Natural killer cell (primary cell): ENCODE results near the gene RIPPLY2. TPM values are rescaled to one million over a fixed set of nuclear protein-coding genes. Genes with fewer than 3 reads are reported as not detected.

Experiments used
- ATAC-seq, 3 donors: fragments of 150-1000 bp in 2 of 3; fragments of 200-7000 bp in 1 of 3; cut with Tn5 transposase; 1 replicate in 1 of 3; 2 replicates in 2 of 3; pipeline ENCODE4 v1.10.0; 2021; ENCODE audit warnings: mild to moderate bottlenecking in 2 of 3, moderate library complexity in 2 of 3
- DNase-seq, 2 donors: peaks; one replicate each; pipeline versions ENCODE4 v3.0.0 to v3.0.0-alpha.2; 2013 to 2021; ENCODE audit warnings: mixed read lengths in 1 of 2
- H3K27ac ChIP-seq: one replicate; pipeline ENCODE4 v1.5.1; 2013; ENCODE audit warnings: mild to moderate bottlenecking, low read length
- H3K27me3 ChIP-seq: one replicate; pipeline ENCODE4 v1.6.1; 2013; ENCODE audit warnings: low read length; ENCODE audit not compliant: control insufficient read depth, insufficient read depth
- H3K36me3 ChIP-seq: one replicate; pipeline ENCODE4 v1.6.1; 2013; ENCODE audit warnings: low read length; ENCODE audit not compliant: control insufficient read depth, insufficient read depth
- H3K4me1 ChIP-seq: one replicate; pipeline ENCODE4 v1.6.1; 2013; ENCODE audit warnings: low read length; ENCODE audit not compliant: control insufficient read depth, insufficient read depth
- H3K4me3 ChIP-seq: one replicate; pipeline ENCODE4 v1.5.1; 2013; ENCODE audit warnings: low read length
- H3K9me3 ChIP-seq: one replicate; pipeline ENCODE4 v1.6.1; 2013; ENCODE audit warnings: low read length; ENCODE audit not compliant: control insufficient read depth, insufficient read depth
- H3K27ac Mint-ChIP-seq, 2 donors: one replicate each; pipeline ENCODE4 v1.8.0; 2022; ENCODE audit warnings: mild to moderate bottlenecking in 2 of 2, mixed read lengths in 2 of 2, moderate library complexity in 1 of 2
- H3K27me3 Mint-ChIP-seq, 2 donors: one replicate each; pipeline ENCODE4 v1.8.0; 2022; ENCODE audit warnings: low read depth in 2 of 2, mixed read lengths in 2 of 2
- H3K36me3 Mint-ChIP-seq: one replicate; pipeline ENCODE4 v1.8.0; 2022; ENCODE audit warnings: mixed read lengths
- H3K4me1 Mint-ChIP-seq, 2 donors: one replicate each; pipeline ENCODE4 v1.8.0; 2022; ENCODE audit warnings: mixed read lengths in 2 of 2
- H3K4me3 Mint-ChIP-seq: one replicate; pipeline ENCODE4 v1.8.0; 2022; ENCODE audit warnings: mild to moderate bottlenecking, moderate library complexity, mixed read lengths
- H3K9me3 Mint-ChIP-seq, 2 donors: one replicate each; pipeline ENCODE4 v1.8.0; 2022; ENCODE audit warnings: mixed read lengths in 2 of 2
- CTCF ChIP-seq: fragments of 200-600 bp; IDR thresholded peaks from one replicate; pipeline ENCODE4 v1.8.0; 2022; ENCODE audit warnings: antibody characterized with exemption
- WGBS: methylation state at CpG from one replicate; pipeline ENCODE4 v1.1.7; 2013; ENCODE audit warnings: missing lambda C conversion rate; ENCODE audit not compliant: insufficient coverage; 5-methylcytosine and 5-hydroxymethylcytosine counted together
- intact Hi-C: fragments of 100-400 bp; cut with micrococcal nuclease; formaldehyde crosslinking; loops from one replicate; pipeline ENCODE4 v1.14.2; 2022
- total RNA-seq, 4 donors: library from RNA; stranded (reverse); fragments of 120-200 nt in 1 of 4; gene quantifications; one replicate each; pipeline versions ENCODE4 v1.2.3 to v1.2.4, GENCODE V29; 2013 to 2022

RIPPLY2 gene
- total RNA-seq, 3 donors from 2014 or later (not counting 1 experiment from before 2014, with no cell fraction given), result not detected

- Mint-ChIP-seq H3K9me3 (no peaks in the 10 kb centered on the region), H3K4me1 (peaks cover 10 to 12% of the 10 kb centered on the region in 2 donors), H3K4me3 (no peak overlapping the region), H3K36me3 (peaks cover 6% of the 10 kb centered on the region), H3K27ac (no peak overlapping the region), H3K27me3 (peaks cover 46 to 58% of the 10 kb centered on the region in 2 donors)
- TF ChIP-seq CTCF, result no peak
- Histone ChIP-seq H3K36me3 (no peaks in the 10 kb centered on the region), H3K27ac (no peak overlapping the region), H3K27me3 (peaks cover 50% of the 10 kb centered on the region), H3K4me3 (no peak overlapping the region), H3K9me3 (no peaks in the 10 kb centered on the region), H3K4me1 (peaks cover 16% of the 10 kb centered on the region)
- DNase-seq (no peak), ATAC-seq (no peak)
- 65% methylated on average over 4 of the region's 5 CpGs for WGBS
- intact Hi-C loops, result loop anchor here (5.0 kb wide), 1 partner anchor 373 kb away; the partner anchor contains the start of gene CEP162
These were observed 1.6 kb downstream of the RIPPLY2 start for GRCh38 chr6:83854766-83855165.

- peak within 1 kb of the TSS; percentile 98 for H3K4me3 Mint-ChIP-seq
These were observed 6.5 kb downstream of the RIPPLY2 start, which contains the start of gene CYB5R4 for GRCh38 chr6:83859410-83860358. TSS of gene CYB5R4 (plus strand) at chr6:83859689. CDS start at chr6:83859783, 94 bp downstream.

GRCh38 chr6:83860359-83860755 is 7.2 kb downstream of the RIPPLY2 start:
- Mint-ChIP-seq H3K9me3 (no peaks in the 10 kb centered on the region), H3K36me3 (no peaks in the 10 kb centered on the region), H3K4me1 (peaks cover 32 to 47% of the 10 kb centered on the region in 2 donors), H3K27me3 (peaks cover 10 to 18% of the 10 kb centered on the region in 2 donors), H3K27ac (peak overlapping the region; percentile 90 to 93), H3K4me3 (peak overlapping the region; percentile 98)
- no peak for ATAC-seq
- Histone ChIP-seq H3K36me3 (peaks cover 14% of the 10 kb centered on the region), H3K4me1 (peaks cover 13% of the 10 kb centered on the region), H3K4me3 (peak overlapping the region; percentile 88), H3K27me3 (peaks cover 5% of the 10 kb centered on the region), H3K27ac (peak overlapping the region; percentile 84), H3K9me3 (no peaks in the 10 kb centered on the region)
- intact Hi-C loops, result no loop called here
- DNase-seq, result no peak
- no peak for TF ChIP-seq CTCF
- no CpG with 5 or more reads among the region's 7 CpGs for WGBS

More at GRCh38 chr6:83859410-83860358, 6.5 kb downstream of the RIPPLY2 start, which contains the start of gene CYB5R4:
- DNase-seq, result peak; percentile 91 to 97
- Histone ChIP-seq H3K4me1 (peaks cover 13% of the 10 kb centered on the region), H3K27ac (peak within 1 kb of the TSS; percentile 84), H3K36me3 (peaks cover 7% of the 10 kb centered on the region), H3K9me3 (no peaks in the 10 kb centered on the region), H3K27me3 (peaks cover 11% of the 10 kb centered on the region), H3K4me3 (peak within 1 kb of the TSS; percentile 88)
- H3K27me3 Mint-ChIP-seq, result peaks cover 16 to 25% of the 10 kb centered on the region in 2 donors
- H3K36me3 Mint-ChIP-seq, result no peaks in the 10 kb centered on the region
- intact Hi-C loops, result loop anchor here (5.0 kb wide), 1 partner anchor 368 kb away; the partner anchor contains the start of gene CEP162
- TF ChIP-seq CTCF, result peak; percentile 55
- peaks cover 32 to 46% of the 10 kb centered on the region in 2 donors for H3K4me1 Mint-ChIP-seq
- H3K27ac Mint-ChIP-seq, result peak within 1 kb of the TSS; percentile 90 to 93
- ATAC-seq, result peak; percentile 94 to 98 (median 96)
- WGBS, result under 1% methylated on average over 48 of the region's 53 CpGs
- H3K9me3 Mint-ChIP-seq, result no peaks in the 10 kb centered on the region
